Measurements from ENCODE around the gene LRRK1. TPM values are rescaled to one million over a fixed set of nuclear protein-coding genes. Genes with fewer than 3 reads are reported as not detected.

The LRRK1 gene
- total and polyA plus RNA-seq, 7 donors = 7.1 to 27.4 (median 10.2) TPM

- H3K27me3 ChIP-seq = no peaks in the 10 kb centered on the region
- no peaks in the 10 kb centered on the region for H3K36me3 ChIP-seq
- WGBS, 2 donors = 92 to 94% methylated on average over 9 of the region's 9 CpGs
- TF ChIP-seq POLR2A (IDR thresholded peaks at IDR 0.05) = no peak
- no peak for TF ChIP-seq POLR2AphosphoS5 (IDR thresholded peaks at IDR 0.05)
- no peak for TF ChIP-seq EP300 (IDR thresholded peaks at IDR 0.05)
- no peak for TF ChIP-seq CTCF (IDR thresholded peaks at IDR 0.05)
- H3K4me3 ChIP-seq = no peak overlapping the region
- no peak overlapping the region for H3K27ac ChIP-seq
- no peak for DNase-seq
- no peaks in the 10 kb centered on the region for H3K4me1 ChIP-seq
- intact Hi-C loops (cut with DNase I) = no loop called here
- H3K9me3 ChIP-seq = no peaks in the 10 kb centered on the region
Observed at GRCh38 chr15:101104141-101104540, 185.0 kb downstream of the LRRK1 start.

DNA sequence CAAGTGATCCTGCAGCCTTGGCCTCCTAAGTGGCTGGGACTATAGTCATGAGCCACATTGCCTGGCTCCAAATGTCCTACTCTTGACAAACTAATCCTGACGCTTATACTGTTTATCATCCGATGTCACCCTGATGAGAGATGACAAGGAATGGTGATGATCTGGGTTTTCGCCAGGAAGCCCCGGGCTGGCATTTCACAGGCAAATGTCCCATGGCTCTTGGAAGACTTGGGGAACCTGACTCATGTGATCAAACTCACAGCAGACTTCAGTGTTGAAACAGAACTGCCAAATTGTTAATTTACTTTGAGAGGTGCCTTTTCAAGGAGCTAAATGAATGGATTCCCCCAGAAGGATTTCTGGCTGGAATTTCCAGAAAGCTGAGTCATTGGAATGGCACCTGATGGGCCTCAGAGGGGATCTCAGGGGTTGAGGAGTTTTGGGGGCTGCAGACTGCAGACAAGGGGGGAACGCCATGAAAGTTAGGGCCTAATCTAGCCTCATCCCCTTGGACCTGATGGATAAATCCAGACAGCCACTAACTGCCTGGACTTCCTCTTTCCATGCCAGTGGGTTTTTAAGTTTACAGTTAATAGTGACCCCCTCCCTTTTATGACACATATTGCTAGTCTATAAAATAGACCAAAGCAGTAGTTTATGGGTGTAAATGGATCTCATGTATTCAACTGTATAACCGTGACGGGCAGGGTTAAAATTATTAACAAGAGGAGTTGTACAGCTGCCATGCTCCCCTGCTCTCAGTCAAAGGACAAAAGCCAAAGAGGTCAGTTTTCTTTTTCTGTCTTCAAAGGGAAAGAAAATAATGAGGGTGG is 186.1 kb downstream of the LRRK1 start:
- Histone ChIP-seq H3K36me3 (no peaks in the 10 kb centered on the region), H3K27me3 (no peaks in the 10 kb centered on the region), H3K4me1 (no peaks in the 10 kb centered on the region), H3K4me3 (no peak overlapping the region), H3K9me3 (no peaks in the 10 kb centered on the region), H3K27ac (no peak overlapping the region)
- intact Hi-C loops (cut with DNase I) = no loop called here
- WGBS, 2 donors = 64 to 85% methylated on average over 7 of the region's 7 CpGs
- no peak for DNase-seq
- no peak for TF ChIP-seq EP300 (IDR thresholded peaks at IDR 0.05)
- no peak for TF ChIP-seq CTCF (IDR thresholded peaks at IDR 0.05)
- no peak for TF ChIP-seq POLR2AphosphoS5 (IDR thresholded peaks at IDR 0.05)
- TF ChIP-seq POLR2A (IDR thresholded peaks at IDR 0.05) = no peak

DNA sequence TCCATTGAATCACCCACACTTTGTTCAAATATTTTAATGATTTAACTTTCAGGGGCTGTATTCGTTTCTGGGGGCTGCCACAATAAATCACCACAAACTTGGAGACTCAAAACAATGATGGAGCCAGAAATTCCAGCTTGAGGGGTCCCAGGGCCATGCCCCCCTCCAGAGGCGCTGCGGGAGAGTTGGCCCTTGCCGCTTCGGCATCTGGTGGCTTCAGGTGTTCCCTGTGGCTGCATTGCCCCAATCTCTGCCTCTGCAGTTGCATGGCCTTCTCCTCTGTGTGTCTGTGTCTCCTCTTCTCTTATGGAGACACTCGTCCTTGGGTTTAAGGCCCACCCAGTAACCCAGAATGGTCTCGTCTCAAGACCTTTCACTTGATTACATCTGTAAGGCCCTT is 187.9 kb downstream of the LRRK1 start:
- no peaks in the 10 kb centered on the region for H3K9me3 ChIP-seq
- TF ChIP-seq POLR2AphosphoS5 (IDR thresholded peaks at IDR 0.05) = no peak
- TF ChIP-seq CTCF (IDR thresholded peaks at IDR 0.05) = no peak
- TF ChIP-seq POLR2A (IDR thresholded peaks at IDR 0.05) = no peak
- no peak for TF ChIP-seq EP300 (IDR thresholded peaks at IDR 0.05)
- whole genome bisulfite sequencing, 2 donors = 86% methylated on average over 7 of the region's 7 CpGs
- H3K36me3 ChIP-seq = no peaks in the 10 kb centered on the region
- H3K4me1 ChIP-seq = no peaks in the 10 kb centered on the region
- no peak overlapping the region for H3K4me3 ChIP-seq
- no peaks in the 10 kb centered on the region for H3K27me3 ChIP-seq
- DNase-seq = no peak
- H3K27ac ChIP-seq = no peak overlapping the region
- intact Hi-C loops (cut with DNase I) = no loop called here

GRCh38 chr15:101107625-101108460 is 188.7 kb downstream of the LRRK1 start:
- WGBS, 2 donors = 80 to 81% methylated on average over 6 of the region's 6 CpGs
- H3K9me3 ChIP-seq = no peaks in the 10 kb centered on the region
- DNase-seq = no peak
- H3K4me3 ChIP-seq = no peak overlapping the region
- no peaks in the 10 kb centered on the region for H3K27me3 ChIP-seq
- TF ChIP-seq POLR2A (IDR thresholded peaks at IDR 0.05) (no peak), CTCF (IDR thresholded peaks at IDR 0.05) (no peak), POLR2AphosphoS5 (IDR thresholded peaks at IDR 0.05) (no peak), EP300 (IDR thresholded peaks at IDR 0.05) (no peak)
- H3K36me3 ChIP-seq = no peaks in the 10 kb centered on the region
- no peak overlapping the region for H3K27ac ChIP-seq
- H3K4me1 ChIP-seq = no peaks in the 10 kb centered on the region
- intact Hi-C loops (cut with DNase I) = no loop called here

Measured in sigmoid colon (tissue), 7 donors.